ENCODE data around the gene MELK.

DNA sequence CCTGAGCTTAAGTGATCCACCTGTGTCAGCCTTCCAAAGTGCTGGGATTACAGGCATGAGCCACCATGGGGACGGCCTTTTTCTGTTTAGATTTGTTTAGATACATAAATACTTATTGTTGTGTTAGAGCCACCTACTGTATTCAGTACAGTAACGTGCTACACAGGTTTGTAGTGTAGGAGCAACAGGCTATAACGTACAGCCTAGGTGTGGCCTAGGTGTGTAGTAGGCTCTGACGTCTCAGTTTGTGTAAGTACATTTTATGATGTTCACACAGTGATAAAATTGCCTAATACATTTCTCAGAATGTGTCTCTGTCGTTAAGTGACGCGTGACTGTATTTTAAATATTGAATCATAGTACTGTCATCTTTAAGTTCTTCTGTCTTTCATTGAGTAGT is 84.1 kb downstream of the MELK start:
- TF ChIP-seq POLR2A (IDR thresholded peaks at IDR 0.05) = no peak
- TF ChIP-seq CTCF (IDR thresholded peaks at IDR 0.05) = no peak
